H1 (cell line): ENCODE results near the gene L3HYPDH. TPM values are rescaled to one million over a fixed set of nuclear protein-coding genes. Genes with fewer than 3 reads are reported as not detected.

ENCODE experiments used
- CTCF ChIA-PET: fragments of 300-600 bp; sonication (Branson Sonifier 250); formaldehyde crosslinking; loops from one replicate; lab custom pipeline; 2021; ENCODE audit not compliant: partially characterized antibody; lab: Charles Lee
- POLR2A ChIA-PET: fragments of 300-600 bp; sonication (Branson Sonifier 250); formaldehyde crosslinking; loops from one replicate; lab custom pipeline; 2021; ENCODE audit warnings: inconsistent platforms; ENCODE audit not compliant: partially characterized antibody; lab: Charles Lee
- DNase-seq, 2 experiments: peaks; one replicate each; pipeline versions ENCODE4 v3.0.0 to v3.0.0-alpha.2; 2010 to 2022; ENCODE audit warnings: low spot score in 2 of 2, low read depth in 1 of 2, mixed read lengths in 1 of 2
- FAIRE-seq: peaks from 2 replicates; lab custom pipeline; 2011; peaks lifted over from hg19 to GRCh38; lab: Jason Lieb, UNC
- H2AFZ ChIP-seq: 2 replicates; pipeline ENCODE4 v1.8.1; 2012; ENCODE audit warnings: low read length, inconsistent platforms
- H2AK5ac ChIP-seq: 2 replicates; pipeline ENCODE4 v1.6.1; 2013; ENCODE audit warnings: low read depth, low read length
- H2BK120ac ChIP-seq: replicated peaks from 2 replicates; pipeline ENCODE3; 2013; ENCODE audit warnings: low read depth, low read length, inconsistent platforms
- H2BK12ac ChIP-seq: 2 replicates; pipeline ENCODE4 v1.6.1; 2013; ENCODE audit warnings: low read depth, low read length
- H2BK15ac ChIP-seq: 2 replicates; pipeline ENCODE4 v1.6.1; 2013; ENCODE audit warnings: low read length
- H2BK20ac ChIP-seq: 2 replicates; pipeline ENCODE4 v1.6.1; 2013; ENCODE audit warnings: low read length
- H2BK5ac ChIP-seq: 2 replicates; pipeline ENCODE4 v1.6.1; 2013; ENCODE audit warnings: low read depth, low read length
- H3K14ac ChIP-seq: 2 replicates; pipeline ENCODE4 v1.6.1; 2013; ENCODE audit warnings: inconsistent platforms; ENCODE audit not compliant: insufficient read length
- H3K18ac ChIP-seq: 2 replicates; pipeline ENCODE4 v1.6.1; 2013; ENCODE audit warnings: low read length; ENCODE audit errors: extremely low read depth
- H3K23ac ChIP-seq: 2 replicates; pipeline ENCODE4 v1.6.1; 2013; ENCODE audit warnings: inconsistent platforms; ENCODE audit not compliant: insufficient read length
- H3K23me2 ChIP-seq: 2 replicates; pipeline ENCODE4 v1.6.1; 2013; ENCODE audit warnings: low read depth, low read length
- H3K27ac ChIP-seq: 2 replicates; pipeline ENCODE4 v1.6.1; 2011; ENCODE audit warnings: low read depth, low read length, inconsistent platforms
- H3K27me3 ChIP-seq, 4 experiments: replicated peaks in 1 of 4; 1 replicate in 1 of 4; 2 replicates in 3 of 4; pipeline versions ENCODE4 v1.6.1 to v1.8.1; 2011 to 2013; ENCODE audit warnings: low read length in 3 of 4, mild to moderate bottlenecking in 3 of 4, inconsistent platforms in 2 of 4, mixed read lengths in 2 of 4, moderate library complexity in 1 of 4; ENCODE audit not compliant: control insufficient read depth in 3 of 4, insufficient read depth in 3 of 4; ENCODE audit errors: extremely low read depth in 1 of 4
- H3K36me3 ChIP-seq, 4 experiments: 2 replicates each; pipeline versions ENCODE4 v1.6.1 to v1.8.1; 2011 to 2013; ENCODE audit warnings: mild to moderate bottlenecking in 4 of 4, low read length in 3 of 4, moderate library complexity in 2 of 4, control low read depth in 1 of 4, inconsistent platforms in 1 of 4; ENCODE audit not compliant: insufficient read depth in 4 of 4, control insufficient read depth in 2 of 4
- H3K4ac ChIP-seq: replicated peaks from 2 replicates; pipeline ENCODE3; 2013; ENCODE audit warnings: low read length, low read depth, mixed read lengths, inconsistent platforms; ENCODE audit not compliant: insufficient read length
- H3K4me1 ChIP-seq, 4 experiments: replicated peaks in 1 of 4; 1 replicate in 1 of 4; 2 replicates in 3 of 4; pipeline versions ENCODE4 v1.6.1 to v1.8.1; 2011 to 2013; ENCODE audit warnings: low read length in 3 of 4, inconsistent platforms in 2 of 4, mixed read lengths in 1 of 4; ENCODE audit not compliant: insufficient read depth in 4 of 4, control insufficient read depth in 3 of 4
- H3K4me2 ChIP-seq, 2 experiments: 2 replicates each; pipeline versions ENCODE4 v1.6.1 to v1.8.1; 2011 to 2013; ENCODE audit warnings: low read depth in 2 of 2, low read length in 2 of 2, control low read depth in 1 of 2, inconsistent platforms in 1 of 2, mild to moderate bottlenecking in 1 of 2; ENCODE audit not compliant: insufficient read depth in 1 of 2
- H3K4me3 ChIP-seq, 4 experiments: fragments of 200-600, 300-600 bp in 1 of 4; sonication (generic), shearing (Covaris generic), sonication (Bioruptor Twin) in 1 of 4; 2 replicates each; pipeline versions ENCODE4 v1.5.1 to v1.8.1; 2011 to 2016; ENCODE audit warnings: low read length in 4 of 4, low read depth in 3 of 4, control low read depth in 2 of 4, inconsistent platforms in 2 of 4, mild to moderate bottlenecking in 2 of 4, mixed read lengths in 1 of 4, moderate library complexity in 1 of 4; ENCODE audit not compliant: insufficient read depth in 2 of 4; ENCODE audit errors: extremely low read depth in 1 of 4
- H3K56ac ChIP-seq: replicated peaks from 2 replicates; pipeline ENCODE3; 2013; ENCODE audit warnings: low read depth, mild to moderate bottlenecking, mixed read lengths, low read length, inconsistent platforms; ENCODE audit not compliant: insufficient read length
- H3K79me1 ChIP-seq: 2 replicates; pipeline ENCODE4 v1.6.1; 2013; ENCODE audit warnings: low read depth, low read length, control low read depth
- H3K79me2 ChIP-seq, 2 experiments: 2 replicates each; pipeline versions ENCODE4 v1.6.1 to v1.8.1; 2012 to 2013; ENCODE audit warnings: low read length in 2 of 2, mild to moderate bottlenecking in 2 of 2, inconsistent platforms in 1 of 2; ENCODE audit not compliant: insufficient read depth in 2 of 2, control insufficient read depth in 1 of 2
- H3K9ac ChIP-seq, 4 experiments: replicated peaks in 1 of 4; 1 replicate in 1 of 4; 2 replicates in 3 of 4; pipeline versions ENCODE4 v1.6.1 to v1.8.1; 2011 to 2013; ENCODE audit warnings: low read depth in 3 of 4, low read length in 3 of 4, control low read depth in 2 of 4, mild to moderate bottlenecking in 2 of 4, moderate library complexity in 2 of 4, inconsistent platforms in 1 of 4; ENCODE audit errors: extremely low read depth in 1 of 4
- H3K9me3 ChIP-seq, 2 experiments: 2 replicates each; pipeline versions ENCODE4 v1.6.1 to v1.8.1; 2012 to 2013; ENCODE audit warnings: mild to moderate bottlenecking in 2 of 2, moderate library complexity in 2 of 2, control low read depth in 1 of 2, inconsistent platforms in 1 of 2, low read depth in 1 of 2, low read length in 1 of 2, mixed read lengths in 1 of 2; ENCODE audit not compliant: insufficient read depth in 2 of 2
- H4K20me1 ChIP-seq, 2 experiments: replicated peaks in 1 of 2; 2 replicates each; pipeline versions ENCODE3 to v1.8.1; 2011 to 2013; ENCODE audit warnings: inconsistent platforms in 2 of 2, low read length in 2 of 2, mild to moderate bottlenecking in 1 of 2; ENCODE audit not compliant: insufficient read depth in 2 of 2, control insufficient read depth in 1 of 2
- H4K5ac ChIP-seq: 2 replicates; pipeline ENCODE4 v1.6.1; 2013; ENCODE audit warnings: low read length, low read depth, mixed read lengths, inconsistent platforms; ENCODE audit not compliant: insufficient read length
- H4K8ac ChIP-seq: 2 replicates; pipeline ENCODE4 v1.8.0; 2013; ENCODE audit warnings: mild to moderate bottlenecking, moderate library complexity, low read length, inconsistent platforms; ENCODE audit not compliant: insufficient read depth; ENCODE audit errors: extremely low read depth
- H4K91ac ChIP-seq: replicated peaks from 2 replicates; pipeline ENCODE3; 2013; ENCODE audit warnings: low read length, mixed read lengths, inconsistent platforms; ENCODE audit not compliant: insufficient read length
- CBX8 ChIP-seq: fragments of 300-800, 300-1000 bp; sonication (generic); IDR thresholded peaks from 2 replicates; pipeline ENCODE4 v1.7.1; 2016; ENCODE audit warnings: low read depth, low read length, borderline replicate concordance
- WGBS, 2 experiments: shearing (Covaris generic) in 1 of 2; methylation state at CpG; one replicate each; pipeline versions ENCODE4 v1.1.6 to v1.1.7; 2013 to 2015; ENCODE audit warnings: low lambda C conversion rate in 2 of 2, mixed read lengths in 2 of 2, inconsistent platforms in 1 of 2, low coverage in 1 of 2, missing lambda C conversion rate in 1 of 2; ENCODE audit not compliant: insufficient replicate concordance in 2 of 2, insufficient coverage in 1 of 2, insufficient read length in 1 of 2; ENCODE audit errors: extremely low coverage in 1 of 2, missing lambda C conversion rate in 1 of 2; 5-methylcytosine and 5-hydroxymethylcytosine counted together
- polyA plus RNA-seq, 7 experiments: library from polyadenylated mRNA; depleted of rRNA in 3 of 7; stranded (reverse) in 5 of 7; unstranded in 2 of 7; fragments of >200 nt in 5 of 7; fragments of 200-250 nt in 2 of 7; gene quantifications; 1 replicate in 5 of 7; 2 replicates in 1 of 7; 4 replicates in 1 of 7; pipeline versions ENCODE4 v1.2.1 to v1.2.3, GENCODE V29; 2011 to 2013; ENCODE audit warnings: missing spikeins in 2 of 7, mixed read lengths in 2 of 7
- total RNA-seq: library from RNA; stranded (reverse); fragmentation: NEBNext Ultra II Directional; extraction: Animal tissue kit (Norgen Biotek cat#: 25700); gene quantifications from 2 replicates; pipeline ENCODE4 v1.2.1, GENCODE V29; 2021

L3HYPDH gene
- total and polyA plus RNA-seq, 2 of the 8 experiments (the other 6 are each of a cell fraction or from before 2014, with no cell fraction given) = 11.2 to 15.8 TPM

DNA sequence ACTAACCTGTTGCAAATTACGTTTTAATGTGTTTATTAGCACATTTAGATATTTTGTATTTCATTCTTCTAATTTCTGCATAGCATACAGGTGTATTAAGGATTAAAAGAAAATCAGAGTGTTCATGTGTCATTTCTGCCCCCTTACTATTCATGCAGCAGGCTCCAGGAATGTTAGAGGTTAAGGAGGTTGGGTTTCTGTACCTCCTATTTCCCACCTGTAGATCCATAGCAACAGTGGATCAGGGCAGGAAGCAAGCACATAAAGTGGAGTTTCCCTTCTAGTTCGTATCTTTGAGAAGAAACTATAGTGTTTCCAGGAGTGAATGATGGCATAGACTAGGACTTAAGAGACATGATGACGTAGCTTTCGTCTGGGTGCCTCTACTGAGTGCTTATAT, 19.0 kb upstream of the L3HYPDH start:
- Histone ChIP-seq H2BK120ac (no peak overlapping the region), H3K18ac (no peak overlapping the region), H4K20me1 (no peaks in the 10 kb centered on the region), H3K23me2 (no peaks in the 10 kb centered on the region), H3K4me3 (no peak overlapping the region), H3K79me1 (no peaks in the 10 kb centered on the region), H2BK5ac (no peak overlapping the region), H4K8ac (no peak overlapping the region), H3K4me1 (no peaks in the 10 kb centered on the region), H4K91ac (no peak overlapping the region), H2BK20ac (no peak overlapping the region), H3K14ac (no peak overlapping the region), H3K27ac (no peak overlapping the region), H3K23ac (no peak overlapping the region), H3K4ac (no peak overlapping the region), H2AK5ac (no peak overlapping the region), H2BK15ac (no peak overlapping the region), H4K5ac (no peak overlapping the region), H3K56ac (no peak overlapping the region), H3K79me2 (no peaks in the 10 kb centered on the region), H3K9ac (no peak overlapping the region), H3K9me3 (no peaks in the 10 kb centered on the region), H2BK12ac (no peak overlapping the region), H3K4me2 (no peak overlapping the region), H3K36me3 (peaks cover 4 to 34% (median 8%) of the 10 kb centered on the region in 4 experiments; a peak in 5 of 8 replicates), H2AFZ (no peak overlapping the region), H3K27me3 (no peaks in the 10 kb centered on the region)
- ChIA-PET POLR2A (no interaction called here), CTCF (interaction anchor here (0.9 to 14.6 kb wide), 4 partner anchors 9 to 395 kb away, joined by 3 to 462 read pairs (median 6); partner anchors contain the start of gene CCDC175)
- 81% methylated on average over 4 of the region's 4 CpGs; no CpG with 5 or more reads in 1 of the 2 experiments for WGBS, 2 experiments
- TF ChIP-seq CBX8 = no peak
- no peak for FAIRE-seq
- DNase-seq = no peak
